Measurements from ENCODE around the gene SLC44A3.
"Not testable (repeated sequence)": the region's sequence is repeated elsewhere in the genome, so short reads cannot be mapped to it uniquely, and the experiment has no call there.

The SLC44A3 gene

GRCh38 chr1:94836891-94837290, 16.7 kb downstream of the SLC44A3 start:
- no peak for DNase-seq (ENCODE audit: low read depth)

GRCh38 chr1:94840381-94840780, 20.2 kb downstream of the SLC44A3 start:
- not testable (repeated sequence) for DNase-seq (ENCODE audit: low read depth)

DNA sequence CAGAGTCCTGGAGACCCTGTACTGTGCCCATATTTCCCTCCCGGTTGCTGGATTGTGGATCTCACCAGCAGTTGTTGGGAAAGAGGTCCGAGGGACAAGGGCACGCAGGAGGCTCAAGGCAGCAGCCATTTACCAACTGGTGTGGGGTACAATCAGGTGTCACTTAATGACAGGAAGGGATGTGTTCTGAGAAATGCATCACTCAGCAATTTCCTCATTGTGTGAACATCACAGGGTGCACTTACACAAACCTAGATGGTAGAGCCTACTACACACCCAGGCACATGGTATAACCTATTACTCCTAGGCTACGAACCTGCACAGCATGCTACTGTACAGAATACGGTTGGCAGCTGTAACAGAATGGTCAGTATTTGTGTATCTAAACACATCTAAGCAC, 20.7 kb downstream of the SLC44A3 start:
- DNase-seq (ENCODE audit: low read depth): no peak

GRCh38 chr1:94843430-94843829, 23.3 kb downstream of the SLC44A3 start:
- no peak for DNase-seq (ENCODE audit: low read depth)

DNA sequence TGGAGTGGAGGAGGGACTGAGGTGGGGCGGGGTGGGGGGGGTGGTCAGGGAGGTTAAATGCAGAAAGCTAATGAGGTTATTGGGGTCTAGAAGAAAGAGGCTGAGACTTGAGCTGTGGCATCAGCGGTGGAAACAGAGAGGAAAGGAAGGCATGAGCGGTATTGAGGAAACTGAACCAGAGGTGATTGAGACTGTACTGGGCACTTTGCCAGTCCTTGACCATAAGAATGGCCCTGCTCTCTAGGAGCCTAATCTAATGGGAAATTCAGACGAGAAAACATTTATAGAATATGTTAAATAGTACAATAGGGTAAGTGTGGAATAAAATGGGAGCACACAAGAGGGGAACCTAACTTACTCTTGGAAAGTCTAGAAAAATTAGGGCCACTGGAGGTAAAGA, 23.7 kb downstream of the SLC44A3 start:
- DNase-seq (ENCODE audit: low read depth): no peak

DNA sequence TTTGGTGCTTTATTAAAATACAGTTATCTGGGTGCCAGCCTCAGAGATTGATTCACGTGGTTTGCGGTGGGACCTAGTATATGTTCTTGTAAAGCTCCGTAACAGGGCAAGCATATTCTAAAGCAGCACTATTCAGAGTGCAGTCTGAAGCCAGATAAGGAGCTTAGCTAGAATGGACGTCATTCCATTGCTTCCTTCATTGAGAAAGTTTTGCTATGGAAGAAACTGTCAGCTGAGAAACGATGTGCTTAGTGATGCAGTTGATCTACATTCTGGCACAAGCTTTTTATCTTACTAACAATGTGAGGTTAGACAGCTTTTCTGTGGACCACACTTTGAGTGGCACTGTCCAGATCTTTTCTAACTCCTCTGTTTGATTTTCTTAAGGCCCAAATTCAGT, 26.2 kb downstream of the SLC44A3 start:
- DNase-seq (ENCODE audit: low read depth): no peak

DNA sequence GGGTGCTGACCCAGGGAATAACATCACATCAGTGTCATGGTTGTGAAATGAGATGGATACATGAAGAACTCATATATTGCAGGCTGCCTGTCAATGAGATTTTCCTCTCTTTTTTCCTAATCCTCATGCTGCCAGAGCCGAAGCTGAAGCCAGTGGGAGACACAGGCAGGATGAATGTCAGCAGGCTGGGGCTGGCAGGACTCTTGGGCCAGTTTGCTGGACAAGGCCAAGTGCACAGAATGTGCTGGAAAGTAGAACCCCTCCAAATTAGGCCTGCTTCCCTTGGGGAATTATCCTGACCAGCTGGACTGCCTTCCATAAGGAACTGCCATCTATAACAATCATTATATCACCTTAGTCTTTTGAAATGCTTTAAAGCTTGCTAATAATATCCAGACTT, 31.4 kb downstream of the SLC44A3 start:
- DNase-seq (ENCODE audit: low read depth): no peak

DNA sequence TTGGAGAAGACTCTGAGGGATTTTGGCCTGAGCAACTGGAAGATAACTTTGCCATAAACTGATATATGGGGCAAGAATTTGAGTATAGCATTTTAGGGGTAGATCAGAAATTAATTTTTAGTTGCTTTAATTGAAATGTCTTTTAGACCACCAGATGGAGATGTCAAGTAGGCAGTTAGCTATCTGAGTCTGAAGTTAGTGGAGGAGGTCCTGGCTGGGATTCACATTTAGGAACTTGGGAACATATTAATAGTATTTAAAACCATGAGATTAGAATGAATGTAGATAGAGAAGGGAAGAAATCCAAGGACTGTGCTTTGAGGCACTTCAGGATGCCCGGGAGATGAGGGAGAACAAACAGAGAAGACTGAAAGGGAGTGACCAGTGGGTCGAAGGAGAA, 32.6 kb downstream of the SLC44A3 start:
- no peak for DNase-seq (ENCODE audit: low read depth)

GRCh38 chr1:94854458-94855306, 34.5 kb downstream of the SLC44A3 start:
- DNase-seq (ENCODE audit: low read depth): peak; percentile 90

GRCh38 chr1:94855307-94855700, 35.1 kb downstream of the SLC44A3 start:
- no peak for DNase-seq (ENCODE audit: low read depth)

DNA sequence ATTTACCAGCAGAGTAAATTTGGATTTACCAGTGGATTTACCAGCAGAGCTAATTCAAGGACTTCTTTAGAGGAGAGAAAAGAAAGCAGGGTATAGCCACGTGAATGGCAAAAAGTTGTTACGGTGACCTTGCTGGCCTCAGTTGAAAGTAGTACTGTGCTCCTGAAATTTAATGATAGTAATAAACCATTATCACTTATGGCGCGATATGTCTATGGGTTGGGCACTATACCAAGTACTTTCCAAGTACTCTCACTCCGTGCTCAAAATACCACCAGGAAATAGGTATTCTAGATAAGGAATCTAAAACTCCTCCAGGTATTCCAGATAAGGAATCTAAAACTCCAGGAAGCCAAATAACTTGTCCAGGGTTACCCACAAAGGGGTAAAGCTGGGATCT, 35.8 kb downstream of the SLC44A3 start:
- no peak for DNase-seq (ENCODE audit: low read depth)

GRCh38 chr1:94856868-94857267, 36.7 kb downstream of the SLC44A3 start:
- no peak for DNase-seq (ENCODE audit: low read depth)

DNA sequence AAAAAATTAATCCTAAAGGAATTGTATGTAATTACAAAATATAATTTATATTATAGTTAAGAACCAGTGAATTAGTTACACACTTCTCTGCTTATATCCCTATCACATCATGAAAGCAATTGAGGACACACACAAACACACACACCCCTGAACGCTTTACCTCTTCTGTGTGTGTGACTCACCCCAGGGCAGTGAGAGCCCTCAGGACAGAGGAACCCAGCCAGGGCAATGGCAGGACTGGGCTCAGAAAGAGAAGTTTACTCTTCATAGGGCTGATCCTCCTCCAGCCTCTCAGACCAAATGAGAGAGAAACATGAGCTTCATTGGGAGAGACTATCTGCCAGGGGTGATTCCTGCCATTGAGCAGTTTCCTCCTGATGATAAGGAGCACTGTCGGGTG, 38.1 kb downstream of the SLC44A3 start:
- no peak for DNase-seq (ENCODE audit: low read depth)

- no peak for DNase-seq (ENCODE audit: low read depth)
Measured at GRCh38 chr1:94859174-94859573, 39.0 kb downstream of the SLC44A3 start.

DNA sequence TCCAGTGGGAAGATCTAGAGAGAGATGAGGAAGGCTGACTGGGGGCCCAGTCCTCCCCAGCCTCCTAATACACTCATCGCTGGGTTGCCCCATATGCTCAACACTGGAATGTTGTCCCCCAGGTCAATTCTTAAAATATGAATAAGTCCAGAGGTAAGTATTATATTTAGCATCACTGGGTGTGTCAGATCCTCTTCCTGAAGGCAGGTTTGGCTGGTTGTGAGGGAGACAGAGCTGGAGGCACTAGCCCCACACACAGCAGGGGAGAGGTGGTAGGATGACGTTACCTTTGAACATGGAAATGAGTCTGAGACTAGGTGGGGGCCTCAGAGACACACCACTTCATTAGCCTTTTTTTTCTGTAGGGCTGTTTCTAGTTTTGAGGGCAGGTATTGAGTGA, 42.6 kb downstream of the SLC44A3 start:
- DNase-seq (ENCODE audit: low read depth): no peak

- peak; percentile 51 for DNase-seq (ENCODE audit: low read depth)
Measured at GRCh38 chr1:94863297-94863911, 43.2 kb downstream of the SLC44A3 start.

GRCh38 chr1:94863919-94864318, 43.8 kb downstream of the SLC44A3 start:
- DNase-seq (ENCODE audit: low read depth): peak; percentile 91

- DNase-seq (ENCODE audit: low read depth): no peak
Measured at GRCh38 chr1:94864821-94865220, 44.7 kb downstream of the SLC44A3 start.

- no peak for DNase-seq (ENCODE audit: low read depth)
Measured at GRCh38 chr1:94865360-94865759, 45.2 kb downstream of the SLC44A3 start.

- DNase-seq (ENCODE audit: low read depth): peak; percentile 73
Measured at GRCh38 chr1:94866164-94866807, 46.1 kb downstream of the SLC44A3 start.

- no peak for DNase-seq (ENCODE audit: low read depth)
Measured at GRCh38 chr1:94871031-94871430, 50.9 kb downstream of the SLC44A3 start.

GRCh38 chr1:94872771-94873495, 52.8 kb downstream of the SLC44A3 start:
- DNase-seq (ENCODE audit: low read depth): no peak

All from HS-27A (cell line).